ACC112 (cell line): ENCODE data around the gene NYNRIN.
"Not testable (repeated sequence)": the region's sequence is repeated elsewhere in the genome, so short reads cannot be mapped to it uniquely, and the experiment has no call there.

Experiments used
- H2AFZ ChIP-seq: fragments of 200-600 bp; sonication (generic); one replicate; pipeline ENCODE4 v1.6.0; 2017; ENCODE audit warnings: antibody characterized with exemption, low read length; ENCODE audit not compliant: unreplicated experiment
- H3K27ac ChIP-seq: fragments of 200-600 bp; sonication (generic); 2 replicates; pipeline ENCODE4 v1.5.1; 2014; ENCODE audit warnings: low read depth, mild to moderate bottlenecking, antibody characterized with exemption, low read length, moderate library complexity
- H3K27me3 ChIP-seq: fragments of 200-600 bp; sonication (generic); 2 replicates; pipeline ENCODE4 v1.6.1; 2014; ENCODE audit warnings: mild to moderate bottlenecking, antibody characterized with exemption, low read length, moderate library complexity, mixed read lengths; ENCODE audit not compliant: insufficient read depth
- H3K36me3 ChIP-seq: fragments of 200-600 bp; sonication (generic); 2 replicates; pipeline ENCODE4 v1.6.1; 2016; ENCODE audit warnings: mild to moderate bottlenecking, antibody characterized with exemption, low read length, moderate library complexity, mixed read lengths; ENCODE audit not compliant: insufficient read depth
- H3K4me1 ChIP-seq: fragments of 200-600 bp; sonication (generic); one replicate; pipeline ENCODE4 v1.6.1; 2016; ENCODE audit warnings: low read length, mixed read lengths; ENCODE audit not compliant: insufficient read depth, unreplicated experiment, control insufficient read depth
- H3K4me3 ChIP-seq: fragments of 200-600 bp; sonication (generic); 2 replicates; pipeline ENCODE4 v1.5.1; 2014; ENCODE audit warnings: mild to moderate bottlenecking, low read depth, low read length
- H3K79me2 ChIP-seq: fragments of 200-600 bp; sonication (generic); one replicate; pipeline ENCODE4 v1.6.0; 2016; ENCODE audit warnings: low read length; ENCODE audit not compliant: control insufficient read depth, unreplicated experiment, insufficient read depth

Gene NYNRIN

GRCh38 chr14:24369907-24370687 is 28.7 kb upstream of the NYNRIN start:
- Histone ChIP-seq H3K79me2 (peaks cover 6% of the 10 kb centered on the region), H3K4me1 (peaks cover 48% of the 10 kb centered on the region), H3K27ac (no peak overlapping the region), H2AFZ (no peak overlapping the region), H3K36me3 (peaks cover 4% of the 10 kb centered on the region; the same call in 1 of the 2 replicates), H3K27me3 (no peaks in the 10 kb centered on the region), H3K4me3 (no peak overlapping the region; the same call in 1 of the 2 replicates)

GRCh38 chr14:24370748-24371147 is 28.1 kb upstream of the NYNRIN start:
- peaks cover 4% of the 10 kb centered on the region; the same call in 1 of the 2 replicates for H3K36me3 ChIP-seq
- H3K4me3 ChIP-seq, result no peak overlapping the region
- no peak overlapping the region for H3K27ac ChIP-seq
- peaks cover 6% of the 10 kb centered on the region for H3K79me2 ChIP-seq
- H3K27me3 ChIP-seq, result no peaks in the 10 kb centered on the region
- no peak overlapping the region for H2AFZ ChIP-seq
- peaks cover 44% of the 10 kb centered on the region for H3K4me1 ChIP-seq

GRCh38 chr14:24371605-24372004 is 27.2 kb upstream of the NYNRIN start:
- not testable (repeated sequence) for H3K36me3 ChIP-seq, H3K27ac ChIP-seq, H3K4me3 ChIP-seq

DNA sequence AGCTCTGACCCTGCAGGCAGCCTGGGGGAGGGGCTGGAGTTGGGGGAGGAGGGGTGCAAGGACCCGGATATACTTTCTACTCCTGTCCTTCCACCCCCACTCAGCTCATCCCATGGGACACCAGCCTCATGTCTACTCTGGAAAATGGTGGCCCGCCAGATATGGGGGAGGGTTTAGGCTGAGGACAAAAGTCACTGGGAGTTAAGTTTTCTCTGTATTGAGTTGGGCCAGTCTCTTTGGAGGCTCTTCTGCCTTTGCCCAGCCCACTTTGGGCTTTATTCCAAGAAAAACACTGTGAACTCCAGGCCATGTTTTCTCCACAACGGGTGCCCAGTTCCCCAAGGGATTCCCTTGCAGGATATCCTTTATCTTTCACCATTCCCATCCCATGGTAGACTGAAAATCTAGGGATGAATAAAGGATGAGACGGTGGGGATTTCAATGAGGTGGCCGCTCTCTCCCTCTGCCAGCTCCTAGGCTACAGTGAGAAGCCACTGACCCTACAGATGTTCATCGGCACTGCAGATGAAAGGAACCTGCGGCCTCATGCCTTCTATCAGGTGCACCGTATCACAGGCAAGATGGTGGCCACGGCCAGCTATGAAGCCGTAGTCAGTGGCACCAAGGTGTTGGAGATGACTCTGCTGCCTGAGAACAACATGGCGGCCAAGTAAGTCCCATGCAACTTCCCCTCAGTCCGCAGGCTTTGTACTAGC is 25.9 kb upstream of the NYNRIN start:
- no peaks in the 10 kb centered on the region for H3K27me3 ChIP-seq
- no peak overlapping the region for H2AFZ ChIP-seq
- H3K79me2 ChIP-seq, result peaks cover 6% of the 10 kb centered on the region
- peaks cover 33% of the 10 kb centered on the region for H3K4me1 ChIP-seq
- no peak overlapping the region for H3K4me3 ChIP-seq
- H3K27ac ChIP-seq, result peak overlapping the region; percentile 28; the same call in 1 of the 2 replicates
- H3K36me3 ChIP-seq, result peaks cover 8% of the 10 kb centered on the region; the same call in 1 of the 2 replicates

More at GRCh38 chr14:24371605-24372004, 27.2 kb upstream of the NYNRIN start:
- peaks cover 41% of the 10 kb centered on the region for H3K4me1 ChIP-seq
- H3K27me3 ChIP-seq, H2AFZ ChIP-seq, H3K79me2 ChIP-seq: not testable (repeated sequence)

DNA sequence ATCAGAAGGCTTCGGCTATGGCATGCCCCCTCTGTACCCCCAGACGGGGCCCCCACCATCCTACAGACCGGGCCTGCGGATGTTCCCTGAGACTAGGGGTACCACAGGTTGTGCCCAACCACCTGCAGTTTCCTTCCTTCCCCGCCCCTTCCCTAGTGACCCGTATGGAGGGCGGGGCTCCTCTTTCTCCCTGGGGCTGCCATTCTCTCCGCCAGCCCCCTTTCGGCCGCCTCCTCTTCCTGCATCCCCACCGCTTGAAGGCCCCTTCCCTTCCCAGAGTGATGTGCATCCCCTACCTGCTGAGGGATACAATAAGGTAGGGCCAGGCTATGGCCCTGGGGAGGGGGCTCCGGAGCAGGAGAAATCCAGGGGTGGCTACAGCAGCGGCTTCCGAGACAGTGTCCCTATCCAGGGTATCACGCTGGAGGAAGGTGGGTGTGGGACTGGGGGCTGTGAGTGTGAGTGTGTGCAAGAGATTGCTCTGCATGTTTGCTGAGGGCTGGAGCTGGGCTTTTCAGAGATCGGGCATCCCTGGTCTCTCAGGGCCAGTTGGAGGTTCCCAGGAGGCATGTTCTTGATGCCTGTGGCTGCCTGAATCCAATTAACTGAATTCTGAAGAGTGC is 22.2 kb upstream of the NYNRIN start:
- no peak overlapping the region for H3K27ac ChIP-seq
- H3K27me3 ChIP-seq, result no peaks in the 10 kb centered on the region
- H3K4me1 ChIP-seq, result peaks cover 16% of the 10 kb centered on the region
- no peaks in the 10 kb centered on the region for H3K79me2 ChIP-seq
- peaks cover 8% of the 10 kb centered on the region; the same call in 1 of the 2 replicates for H3K36me3 ChIP-seq
- no peak overlapping the region for H2AFZ ChIP-seq
- no peak overlapping the region for H3K4me3 ChIP-seq

DNA sequence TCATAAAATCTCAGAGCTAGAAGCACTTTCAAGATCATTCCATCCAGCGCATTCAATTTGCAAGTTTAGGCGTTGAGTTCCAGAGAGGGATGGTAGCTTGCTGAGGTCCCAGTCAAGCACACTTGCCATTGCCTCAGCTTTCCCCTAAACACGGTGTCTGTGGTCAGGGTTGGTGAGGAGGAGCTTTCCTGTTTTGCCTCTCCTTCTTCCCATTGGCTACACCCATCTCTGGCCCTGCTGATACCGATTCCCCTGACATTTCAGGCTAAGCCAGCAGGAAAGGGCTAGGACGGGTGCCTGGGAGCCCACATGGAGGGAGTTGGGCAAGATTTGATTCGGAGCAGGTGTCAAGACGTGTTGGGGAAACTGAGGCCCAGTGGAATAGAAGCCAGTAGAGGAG is 21.7 kb upstream of the NYNRIN start:
- Histone ChIP-seq H3K4me3 (no peak overlapping the region), H3K4me1 (peaks cover 10% of the 10 kb centered on the region), H2AFZ (no peak overlapping the region), H3K27me3 (no peaks in the 10 kb centered on the region), H3K36me3 (peaks cover 8% of the 10 kb centered on the region; the same call in 1 of the 2 replicates), H3K79me2 (no peaks in the 10 kb centered on the region), H3K27ac (no peak overlapping the region)

GRCh38 chr14:24377657-24378056 is 21.1 kb upstream of the NYNRIN start:
- H3K36me3 ChIP-seq, result peaks cover 8% of the 10 kb centered on the region; the same call in 1 of the 2 replicates
- H3K27ac ChIP-seq, result no peak overlapping the region
- peaks cover 5% of the 10 kb centered on the region for H3K4me1 ChIP-seq
- no peaks in the 10 kb centered on the region for H3K27me3 ChIP-seq
- no peak overlapping the region for H3K4me3 ChIP-seq
- H2AFZ ChIP-seq, result no peak overlapping the region
- no peaks in the 10 kb centered on the region for H3K79me2 ChIP-seq

DNA sequence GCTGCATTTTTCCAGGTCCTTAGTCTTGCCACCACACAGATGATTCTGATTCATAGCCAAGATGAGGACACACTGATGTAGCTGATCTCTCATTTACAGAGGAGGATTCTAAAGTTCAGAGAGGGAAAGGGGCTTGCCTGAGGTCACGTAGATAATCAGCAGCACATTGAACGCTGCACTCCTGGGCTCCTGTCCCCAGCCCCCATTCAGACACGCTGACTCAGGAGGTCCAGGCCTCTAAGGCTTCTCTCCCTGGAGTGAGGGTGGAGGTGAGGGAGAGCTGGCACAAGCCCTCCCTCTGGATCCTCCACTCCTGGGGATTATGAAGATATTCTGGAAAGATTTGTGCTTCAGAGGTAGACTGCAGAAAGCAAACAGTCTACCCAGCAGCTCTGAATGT is 20.5 kb upstream of the NYNRIN start:
- Histone ChIP-seq H3K79me2 (no peaks in the 10 kb centered on the region), H2AFZ (no peak overlapping the region), H3K27me3 (no peaks in the 10 kb centered on the region), H3K36me3 (peaks cover 8% of the 10 kb centered on the region; the same call in 1 of the 2 replicates), H3K4me1 (no peaks in the 10 kb centered on the region), H3K4me3 (no peak overlapping the region), H3K27ac (no peak overlapping the region)

DNA sequence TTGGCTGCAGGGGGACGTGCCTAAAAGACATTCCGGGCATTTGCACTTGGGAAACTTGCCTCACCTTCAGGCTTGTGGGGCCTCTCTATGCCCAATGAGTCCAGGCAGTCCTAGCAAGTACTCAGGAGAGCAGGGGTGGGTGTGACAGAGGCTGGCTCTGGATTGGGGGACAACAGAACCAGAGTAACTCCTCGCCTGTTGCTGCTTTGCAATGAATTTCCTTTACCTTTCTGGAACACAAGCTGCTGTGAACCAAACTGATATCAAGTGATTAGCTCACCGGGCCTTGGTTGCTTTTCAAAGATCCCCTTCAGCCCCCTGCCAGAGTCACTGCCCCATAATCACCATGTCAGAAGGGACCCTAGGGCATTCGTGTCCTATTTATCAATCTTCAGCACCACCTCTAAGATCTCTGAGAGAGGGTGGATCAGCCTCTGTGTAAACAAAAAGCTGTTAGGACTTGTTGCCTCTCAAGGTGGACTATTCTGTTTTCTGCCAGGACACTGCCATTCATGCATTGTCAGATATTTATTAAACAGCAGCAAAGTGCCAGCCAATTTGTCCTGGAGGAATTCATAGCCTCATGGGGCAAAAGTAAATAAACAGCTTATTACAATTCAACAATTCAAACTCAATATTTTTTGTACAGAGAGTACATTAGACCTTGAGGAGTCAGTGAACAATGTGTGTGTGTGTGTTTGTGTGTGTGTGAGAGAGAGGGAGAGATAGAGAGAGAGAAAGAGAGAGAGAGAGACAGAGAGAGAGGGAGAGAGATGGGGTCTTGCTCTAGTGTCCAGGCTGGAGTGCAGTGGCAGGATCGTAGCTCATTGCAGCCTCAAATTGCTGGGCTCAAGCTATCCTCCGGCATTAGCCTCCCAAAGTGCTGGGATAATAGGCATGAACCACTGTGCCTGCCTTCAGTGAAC is 19.6 kb upstream of the NYNRIN start:
- Histone ChIP-seq H2AFZ (no peak overlapping the region), H3K79me2 (no peaks in the 10 kb centered on the region), H3K4me3 (no peak overlapping the region), H3K27me3 (no peaks in the 10 kb centered on the region), H3K36me3 (peaks cover 4% of the 10 kb centered on the region; the same call in 1 of the 2 replicates), H3K4me1 (no peaks in the 10 kb centered on the region), H3K27ac (no peak overlapping the region)
